HEK293T (cell line): ENCODE measurements around the gene FAM151A.

Experiments used
- CTCF ChIA-PET: fragments of 350-600 bp; formaldehyde crosslinking; extraction: SDS; loops from one replicate; lab custom pipeline; 2021; ENCODE audit warnings: antibody characterized with exemption, inconsistent platforms; lab: Yijun Ruan, JAX
- POLR2A ChIA-PET: fragments of 350-600 bp; formaldehyde crosslinking; extraction: SDS; loops from one replicate; lab custom pipeline; 2020; ENCODE audit warnings: antibody characterized with exemption, inconsistent platforms; lab: Yijun Ruan, JAX
- DNase-seq: peaks from one replicate; pipeline ENCODE4 v3.0.0; 2012; ENCODE audit warnings: mixed read lengths; ENCODE audit errors: extremely low spot score
- ARNT ChIP-seq: fragments of 450-650 bp; IDR thresholded peaks from 2 replicates; pipeline ENCODE4 v1.6.1; 2017; ENCODE audit warnings: mild to moderate bottlenecking
- BHLHE40 ChIP-seq: fragments of 450-650 bp; IDR thresholded peaks from 2 replicates; pipeline ENCODE4 v1.6.1; 2016; ENCODE audit warnings: mild to moderate bottlenecking, moderate library complexity, borderline replicate concordance
- CTBP1 ChIP-seq: fragments of 450-650 bp; IDR thresholded peaks from 2 replicates; pipeline ENCODE4 v1.6.1; 2016; ENCODE audit warnings: borderline replicate concordance
- ELF4 ChIP-seq: fragments of 450-650 bp; IDR thresholded peaks from 2 replicates; pipeline ENCODE4 v1.6.1; 2017; ENCODE audit warnings: antibody characterized with exemption
- FOXA1 ChIP-seq: fragments of 450-650 bp; IDR thresholded peaks from 2 replicates; pipeline ENCODE4 v1.6.1; 2016; ENCODE audit warnings: mild to moderate bottlenecking
- FOXK2 ChIP-seq: fragments of 450-650 bp; IDR thresholded peaks from 2 replicates; pipeline ENCODE4 v1.6.1; 2016; ENCODE audit warnings: mild to moderate bottlenecking
- FOXM1 ChIP-seq: fragments of 450-650 bp; IDR thresholded peaks from 2 replicates; pipeline ENCODE4 v1.6.1; 2017; ENCODE audit warnings: mild to moderate bottlenecking, borderline replicate concordance
- HDGF ChIP-seq: fragments of 450-650 bp; IDR thresholded peaks from 2 replicates; pipeline ENCODE4 v1.6.1; 2017; ENCODE audit warnings: antibody characterized with exemption, borderline replicate concordance
- L3MBTL2 ChIP-seq: fragments of 450-650 bp; conservative IDR thresholded peaks from 2 replicates; pipeline ENCODE4 v1.6.1; 2016; ENCODE audit warnings: mild to moderate bottlenecking
- LEF1 ChIP-seq: fragments of 450-650 bp; IDR thresholded peaks from 2 replicates; pipeline ENCODE4 v1.6.1; 2017; ENCODE audit warnings: mild to moderate bottlenecking, borderline replicate concordance
- NFRKB ChIP-seq: fragments of 450-650 bp; IDR thresholded peaks from 2 replicates; pipeline ENCODE4 v1.6.1; 2016; ENCODE audit warnings: mild to moderate bottlenecking, moderate library complexity
- PKNOX1 ChIP-seq: fragments of 450-650 bp; IDR thresholded peaks from 2 replicates; pipeline ENCODE4 v1.6.1; 2016
- SP1 ChIP-seq: fragments of 450-650 bp; IDR thresholded peaks from 2 replicates; pipeline ENCODE4 v1.6.1; 2017
- SUZ12 ChIP-seq: fragments of 450-650 bp; IDR thresholded peaks from 2 replicates; pipeline ENCODE4 v1.6.1; 2016; ENCODE audit warnings: mild to moderate bottlenecking
- TARDBP ChIP-seq: fragments of 450-650 bp; IDR thresholded peaks from 2 replicates; pipeline ENCODE4 v1.6.1; 2016
- ZNF384 ChIP-seq: fragments of 450-650 bp; IDR thresholded peaks from 2 replicates; pipeline ENCODE4 v1.6.1; 2016

Gene FAM151A

GRCh38 chr1:54582566-54583306, 40.6 kb downstream of the FAM151A start:
- TF ChIP-seq NFRKB (no peak), CTBP1 (no peak), L3MBTL2 (no peak), SUZ12 (no peak)
- CTCF ChIA-PET = no interaction called here
- POLR2A ChIA-PET = no interaction called here
- no peak for DNase-seq

GRCh38 chr1:54581621-54582035, 41.7 kb downstream of the FAM151A start:
- no peak for DNase-seq
- ChIA-PET POLR2A (no interaction called here), CTCF (no interaction called here)
- no peak for TF ChIP-seq CTBP1

- POLR2A ChIA-PET = no interaction called here
- no peak for DNase-seq
- CTCF ChIA-PET = no interaction called here
- no peak for TF ChIP-seq FOXA1
- no peak for TF ChIP-seq ZNF384
- no peak for TF ChIP-seq PKNOX1
- TF ChIP-seq BHLHE40 = no peak
- no peak for TF ChIP-seq FOXM1
Observed at GRCh38 chr1:54580856-54581550, 42.3 kb downstream of the FAM151A start.

- POLR2A ChIA-PET = no interaction called here
- CTCF ChIA-PET = interaction anchor here (0.7 kb wide), 1 partner anchor 21 kb away, joined by 4 read pairs; no protein-coding TSS in a partner anchor
Observed at GRCh38 chr1:54579337-54579781, 44.0 kb downstream of the FAM151A start.

GRCh38 chr1:54577612-54578011, 45.7 kb downstream of the FAM151A start:
- ChIA-PET POLR2A (no interaction called here), CTCF (no interaction called here)
- DNase-seq = no peak
- TF ChIP-seq ELF4 = no peak
- no peak for TF ChIP-seq FOXM1
- no peak for TF ChIP-seq BHLHE40
- no peak for TF ChIP-seq NFRKB
- no peak for TF ChIP-seq ZNF384
- TF ChIP-seq HDGF = no peak
- no peak for TF ChIP-seq SP1
- TF ChIP-seq ARNT = no peak
- TF ChIP-seq PKNOX1 = no peak
- TF ChIP-seq SUZ12 = no peak
- TF ChIP-seq L3MBTL2 = no peak
- TF ChIP-seq LEF1 = no peak
- no peak for TF ChIP-seq TARDBP

More at GRCh38 chr1:54579337-54579781, 44.0 kb downstream of the FAM151A start:
- no peak for TF ChIP-seq ELF4
- TF ChIP-seq FOXA1 = no peak
- TF ChIP-seq SUZ12 = no peak
- TF ChIP-seq FOXK2 = no peak
- no peak for TF ChIP-seq HDGF
- TF ChIP-seq L3MBTL2 = no peak
- TF ChIP-seq PKNOX1 = no peak
- no peak for TF ChIP-seq TARDBP
- no peak for TF ChIP-seq ZNF384
- TF ChIP-seq ARNT = no peak
- TF ChIP-seq BHLHE40 = no peak
- no peak for TF ChIP-seq LEF1
- no peak for TF ChIP-seq NFRKB
- DNase-seq = no peak

- DNase-seq = no peak
- ChIA-PET POLR2A (no interaction called here), CTCF (no interaction called here)
- TF ChIP-seq TARDBP = no peak
- TF ChIP-seq SP1 = no peak
- no peak for TF ChIP-seq ARNT
- TF ChIP-seq PKNOX1 = peak; percentile 48; the same call in 1 of the 2 replicates
- TF ChIP-seq HDGF = no peak
- no peak for TF ChIP-seq FOXK2
Observed at GRCh38 chr1:54575605-54576290, 47.6 kb downstream of the FAM151A start.
